GM19324 (cell line): ENCODE data around the gene GLYATL1.
A peak's percentile ranks its signal among the peaks of the same experiment; 100 is the strongest.

Experiments used
- ATAC-seq: cut with Tn5 transposase; IDR thresholded peaks from one replicate; pipeline ENCODE4 v1.9.1; 2021; ENCODE audit warnings: mild to moderate bottlenecking, moderate library complexity; ENCODE audit not compliant: unreplicated experiment, low FRiP score

Gene GLYATL1

DNA sequence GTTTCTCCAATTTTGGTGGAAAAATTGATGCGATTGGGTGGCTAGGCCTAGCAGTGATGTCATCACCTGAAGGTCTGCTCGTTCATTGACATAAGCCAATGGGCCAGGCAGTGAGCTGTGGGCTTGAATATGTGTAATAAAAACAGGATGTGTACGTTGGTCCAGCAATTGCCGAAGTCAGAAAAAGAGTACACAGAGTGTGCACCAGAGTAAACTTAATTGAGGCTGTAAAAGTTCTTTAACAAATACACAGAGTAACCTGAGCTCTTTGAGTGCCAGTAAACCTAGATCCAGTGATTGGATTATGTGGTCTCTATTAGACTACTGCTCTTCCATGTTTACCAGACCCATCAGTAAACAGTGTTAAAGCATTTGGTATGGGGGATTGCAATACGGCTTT, 13.0 kb upstream of the GLYATL1 start:
- ATAC-seq: no peak

DNA sequence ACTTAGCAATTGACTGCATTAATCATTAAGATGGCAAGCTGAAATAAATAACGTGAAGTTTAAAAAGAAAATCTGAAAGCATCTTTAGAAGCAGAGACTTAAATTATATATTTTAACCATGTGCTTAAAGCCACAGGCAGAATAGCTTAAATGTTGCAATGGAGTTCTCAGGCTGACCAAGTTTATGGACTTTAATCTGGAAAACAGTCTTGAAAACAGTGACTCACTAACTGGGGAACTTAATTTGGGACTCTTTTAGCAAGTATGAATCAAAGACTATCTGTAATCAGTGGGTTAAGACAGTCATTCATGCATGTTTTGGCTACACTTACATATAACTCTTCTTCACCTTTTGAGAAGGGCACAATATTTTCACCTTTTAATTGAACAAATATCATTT, 12.6 kb upstream of the GLYATL1 start:
- no peak for ATAC-seq

DNA sequence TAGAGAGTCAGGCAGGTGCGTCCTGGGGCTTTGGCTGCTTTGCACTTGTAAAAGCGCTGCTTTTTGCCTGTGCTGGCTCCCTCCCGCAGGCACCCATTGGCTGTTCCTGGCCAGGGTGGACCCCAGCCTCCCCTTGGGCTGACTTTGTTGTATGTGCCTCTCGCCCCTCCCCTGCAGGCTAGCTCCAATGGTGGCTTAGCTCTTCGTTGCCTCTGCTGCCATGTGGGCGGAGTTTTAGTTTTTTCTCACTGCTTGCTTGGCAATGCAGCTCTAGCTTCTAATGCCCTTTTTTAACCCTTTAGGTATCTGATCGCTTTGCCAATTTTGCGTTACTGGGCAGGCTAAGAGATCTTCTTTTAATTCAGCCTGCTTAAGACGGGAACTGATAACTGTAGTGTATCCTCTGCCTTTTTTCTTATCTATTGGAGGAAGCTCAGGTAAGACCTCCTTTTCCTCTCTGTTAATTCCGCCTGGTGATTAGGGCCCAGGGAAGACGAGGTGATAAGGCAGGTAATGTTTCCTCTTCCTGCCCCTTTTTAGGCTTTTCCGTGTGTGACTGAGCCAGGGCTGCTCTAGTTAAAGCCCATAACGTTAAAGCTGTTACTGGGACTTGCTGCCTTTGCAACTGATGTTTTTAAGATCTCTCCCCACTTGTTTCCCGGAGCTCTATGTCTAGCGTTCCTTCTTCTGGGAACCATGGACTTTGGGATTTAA, 11.7 kb upstream of the GLYATL1 start:
- ATAC-seq: no peak

DNA sequence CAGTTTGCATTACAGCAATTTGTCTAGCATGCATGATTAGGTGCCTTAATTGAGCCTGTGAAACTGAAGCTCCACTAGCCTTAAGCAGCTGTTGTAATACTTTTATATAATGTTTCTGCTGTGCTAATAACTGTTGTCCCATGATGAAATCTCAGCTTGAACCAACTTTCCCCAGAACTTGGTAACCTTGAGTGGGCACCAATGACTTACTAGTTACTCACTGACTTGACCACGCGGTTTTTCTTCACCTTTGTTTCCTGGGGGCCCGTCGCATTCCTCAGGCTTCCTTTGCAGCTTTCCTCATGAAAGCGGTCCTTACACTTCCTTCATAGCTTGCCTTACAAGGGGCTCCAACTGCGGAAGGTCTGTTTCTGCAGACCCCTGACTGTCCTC, 11.2 kb upstream of the GLYATL1 start:
- no peak for ATAC-seq

DNA sequence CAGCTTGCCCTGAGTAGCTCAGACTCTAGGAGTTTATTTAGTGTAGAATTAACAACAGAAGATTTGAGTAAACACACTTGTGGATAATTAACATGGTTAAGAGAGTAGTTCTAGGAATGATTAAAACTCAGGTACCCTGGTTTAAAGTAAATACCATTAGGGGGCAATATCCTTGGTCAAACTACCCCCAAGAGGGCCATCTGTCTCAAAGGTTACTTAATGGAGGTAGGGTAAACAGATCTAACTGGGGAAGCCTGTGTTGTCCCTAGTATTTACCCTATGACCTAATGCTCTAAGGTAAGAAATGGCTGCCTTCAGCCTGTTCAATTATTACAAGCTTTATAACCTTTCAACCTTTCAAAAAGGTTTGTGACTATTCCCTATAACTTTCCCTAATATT, 10.6 kb upstream of the GLYATL1 start:
- no peak for ATAC-seq

DNA sequence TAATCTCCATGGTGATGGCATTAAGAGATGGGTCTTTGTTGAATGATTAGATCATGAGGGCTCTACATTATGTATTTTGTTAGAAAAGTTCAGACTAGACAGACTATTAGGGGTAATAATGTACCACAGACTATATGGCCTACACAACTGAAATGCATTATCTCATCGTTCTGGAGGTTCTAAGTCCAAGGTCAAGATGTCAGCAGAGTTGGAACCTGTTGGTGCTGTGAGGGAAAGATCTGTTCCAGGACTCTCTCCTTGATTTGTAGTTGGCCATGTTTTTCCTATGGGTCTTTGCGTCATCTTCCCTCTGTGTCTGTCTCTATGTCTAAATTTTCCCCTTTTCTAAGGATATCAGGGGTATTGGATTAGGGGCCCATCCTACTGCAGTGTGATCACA, 8.4 kb upstream of the GLYATL1 start:
- no peak for ATAC-seq

DNA sequence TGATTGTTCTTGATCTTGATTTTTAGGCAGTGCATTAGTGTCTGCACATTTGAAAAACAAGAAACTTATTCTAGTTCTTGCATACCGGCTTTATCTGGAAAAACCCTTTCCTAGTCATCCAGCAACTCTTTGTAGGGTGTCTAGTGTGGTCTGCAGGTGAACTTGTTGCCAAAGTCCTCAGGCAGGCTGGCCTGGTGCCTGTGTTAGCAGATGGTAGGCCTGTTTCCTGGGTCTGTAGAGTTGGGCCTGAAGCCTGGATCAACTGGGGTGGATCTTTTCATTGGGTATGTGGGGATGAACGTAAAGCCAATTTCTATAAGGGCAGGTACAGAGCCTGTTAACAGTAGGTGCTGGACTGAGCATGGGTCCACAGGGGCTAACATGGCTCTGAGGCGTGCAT, 5.6 kb upstream of the GLYATL1 start:
- ATAC-seq: no peak

DNA sequence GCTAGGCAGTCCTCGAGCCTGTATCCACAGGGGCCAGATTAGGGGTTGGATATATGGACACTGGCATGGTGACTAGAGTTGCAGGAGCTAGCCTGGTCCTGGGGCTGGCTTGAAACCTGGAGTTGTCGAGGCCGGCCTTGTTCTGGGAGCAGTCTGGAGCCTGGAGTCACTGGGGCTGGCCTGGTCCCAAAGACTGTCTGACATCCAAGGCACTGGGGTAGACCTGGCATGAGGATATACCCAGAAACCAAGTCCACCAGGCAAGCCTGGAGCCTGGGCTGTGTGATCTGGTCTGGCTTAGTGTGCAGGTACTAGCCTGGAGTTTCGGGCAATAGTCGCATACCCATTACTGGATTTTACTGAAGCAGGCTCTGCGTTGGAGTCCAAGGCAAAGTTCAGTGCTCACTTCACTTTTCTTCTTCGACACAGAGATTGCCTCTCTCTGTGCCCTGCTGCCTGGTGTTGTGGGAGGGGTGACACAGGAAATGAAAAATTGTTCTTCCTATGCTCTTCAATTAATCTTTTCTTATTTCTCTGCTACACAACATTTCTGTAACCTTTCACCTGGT, 4.3 kb upstream of the GLYATL1 start:
- no peak for ATAC-seq

DNA sequence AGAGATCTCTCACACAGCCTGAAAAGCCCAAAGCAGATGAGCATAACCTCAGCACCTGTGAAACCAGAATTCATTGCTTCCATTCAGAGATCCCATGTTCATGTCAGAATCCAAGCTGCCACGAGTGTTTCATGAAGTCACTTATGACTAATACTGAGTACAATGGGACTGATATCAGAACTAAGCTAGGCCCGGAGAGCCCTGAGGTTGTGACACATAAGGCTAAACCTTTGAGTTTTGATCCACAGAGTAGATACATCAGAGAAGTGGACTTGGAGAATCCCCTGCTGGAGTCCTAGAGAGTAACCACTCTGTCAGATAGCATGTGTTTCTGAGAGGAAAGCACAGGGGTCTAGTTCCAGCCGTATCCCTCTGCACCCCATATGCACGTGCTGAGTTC, 890 bp upstream of the GLYATL1 start:
- no peak for ATAC-seq

DNA sequence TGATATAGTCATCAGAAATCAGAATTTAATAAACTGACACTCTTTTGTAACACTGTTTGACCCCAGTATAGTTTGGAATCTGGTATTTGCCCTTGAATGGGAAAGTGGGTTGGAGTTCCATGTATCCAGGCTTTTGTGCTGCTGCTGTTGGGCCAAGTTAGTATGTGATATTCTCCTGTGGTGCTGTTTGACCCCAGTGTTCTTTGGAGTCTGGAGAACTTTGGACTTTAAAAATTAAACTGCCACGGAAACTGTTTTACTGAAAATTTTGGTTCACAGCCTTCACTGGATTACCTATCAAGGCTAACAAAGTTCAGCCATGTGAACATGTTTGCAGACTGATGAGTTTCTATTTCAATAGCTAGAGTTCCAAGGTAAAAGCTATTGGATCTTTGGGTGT, 740 bp downstream of the GLYATL1 start:
- no peak for ATAC-seq

DNA sequence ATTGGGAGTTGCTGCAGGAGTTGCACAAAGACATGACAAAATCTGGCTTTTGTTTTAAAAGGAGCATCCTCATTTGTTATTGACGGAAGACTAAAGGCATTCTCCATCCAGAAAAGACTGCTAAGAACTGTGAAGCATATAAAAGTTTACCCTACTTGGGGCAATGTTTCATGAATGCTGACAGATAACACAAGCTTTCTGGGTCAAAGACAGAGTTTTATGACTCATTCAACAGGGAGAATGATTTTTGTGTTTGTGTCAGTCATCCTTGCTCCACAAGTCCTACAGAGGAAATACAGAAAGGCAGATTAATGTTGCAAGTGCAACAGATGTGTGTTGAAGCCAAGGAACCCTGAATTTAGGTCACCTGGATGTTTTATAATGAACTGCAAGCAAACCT, 2.5 kb downstream of the GLYATL1 start:
- ATAC-seq: no peak

DNA sequence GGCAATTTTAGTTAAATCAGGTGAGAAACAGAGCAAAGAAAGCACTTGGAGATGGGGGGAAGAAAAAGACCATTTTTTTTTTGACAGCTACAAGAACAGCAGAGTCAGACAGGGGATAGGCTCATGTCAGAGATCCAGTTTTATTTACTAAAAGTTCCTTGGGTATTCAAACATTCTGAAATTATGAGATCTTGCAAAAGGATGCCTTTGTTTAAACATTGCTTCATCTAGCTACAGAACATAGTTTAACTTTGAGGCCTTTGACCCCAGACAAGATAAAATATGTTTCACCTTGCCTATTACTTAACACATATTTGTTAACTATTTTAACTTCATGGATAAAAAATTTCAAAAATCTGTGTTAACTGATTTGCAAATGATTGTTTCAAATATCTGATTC, 6.4 kb downstream of the GLYATL1 start:
- no peak for ATAC-seq

DNA sequence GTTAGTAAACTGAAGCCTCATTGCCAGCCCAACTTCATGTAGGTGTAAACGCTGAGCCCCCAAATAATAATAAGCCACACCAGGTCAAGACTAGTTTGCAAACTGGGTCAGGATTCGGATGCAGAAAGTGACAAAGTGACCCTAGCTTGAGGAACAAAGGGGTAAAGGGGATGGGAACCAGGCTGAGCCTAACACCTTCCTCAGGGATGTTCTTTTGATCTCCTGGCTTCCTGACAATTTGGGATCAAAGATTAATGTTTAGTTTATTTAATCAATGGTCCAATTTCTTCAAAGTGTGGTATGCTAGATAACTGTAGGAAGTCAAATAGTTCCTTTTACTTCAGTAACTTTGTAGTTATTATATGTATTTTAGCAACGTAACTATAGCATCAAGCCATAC, 9.9 kb downstream of the GLYATL1 start:
- ATAC-seq: no peak

DNA sequence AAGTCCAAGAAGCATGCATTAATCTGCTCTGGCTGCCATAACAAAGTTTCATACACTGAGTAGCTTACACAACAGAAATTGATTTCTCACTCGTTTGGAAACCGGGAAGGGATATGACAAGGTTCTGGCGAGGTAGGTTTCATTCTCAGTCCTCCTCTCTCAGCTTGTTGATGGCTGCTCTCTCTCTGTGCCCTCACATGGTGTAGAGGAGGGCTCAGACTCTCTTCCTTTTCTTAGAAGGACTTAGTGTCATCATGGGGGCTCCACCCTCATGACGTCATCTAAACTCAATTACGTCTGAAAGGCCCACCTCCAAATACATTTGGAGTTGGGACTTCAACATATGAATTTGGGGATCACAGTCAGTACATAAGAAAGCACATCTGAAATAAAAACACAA, 18.6 kb downstream of the GLYATL1 start:
- ATAC-seq: peak; percentile 64

DNA sequence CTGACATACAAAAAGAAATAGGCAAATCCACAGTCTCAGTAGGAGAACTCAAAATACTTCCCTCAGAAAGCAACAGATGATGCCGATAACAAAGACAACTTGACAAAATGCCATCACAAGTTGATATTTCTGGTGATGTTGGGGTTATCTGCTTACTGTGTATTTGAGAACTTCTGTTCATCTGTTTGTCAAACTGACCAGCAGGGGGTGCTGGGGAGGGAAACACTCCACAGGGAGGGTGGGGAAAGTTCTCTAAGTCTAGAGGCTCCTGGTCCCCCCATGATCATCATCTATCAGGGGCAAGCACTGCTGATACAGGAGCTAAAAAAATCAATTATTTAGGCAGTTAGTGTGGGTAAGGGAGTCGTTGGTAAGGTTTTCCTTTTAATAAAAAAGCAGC, 19.2 kb downstream of the GLYATL1 start:
- no peak for ATAC-seq

DNA sequence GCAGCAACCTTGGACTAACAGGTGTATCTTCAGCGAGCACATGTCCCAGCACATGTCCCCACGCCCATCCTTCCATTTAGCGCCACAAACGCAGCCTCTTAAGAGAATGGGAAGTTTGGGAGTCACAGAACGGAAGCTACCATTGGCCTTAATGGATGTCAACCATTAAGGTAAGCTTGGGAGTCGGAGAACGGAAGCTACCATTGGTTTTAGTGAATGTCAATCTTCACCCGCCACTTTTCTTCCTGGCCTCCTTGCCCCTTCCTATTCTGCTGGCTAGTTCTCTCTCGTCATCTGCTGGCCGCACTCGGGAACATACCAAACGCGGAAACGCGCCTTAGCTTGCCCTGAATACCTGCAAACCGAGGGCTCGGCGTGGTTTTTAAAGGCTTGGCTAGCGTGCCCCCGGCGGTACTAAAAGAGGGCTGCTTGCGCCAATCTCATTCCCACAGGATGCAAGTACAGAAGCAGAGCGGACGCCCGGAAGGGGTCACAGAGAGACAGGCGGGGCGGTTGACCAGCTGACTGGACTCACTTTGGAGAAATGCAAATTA, 24.3 kb downstream of the GLYATL1 start:
- no peak for ATAC-seq

DNA sequence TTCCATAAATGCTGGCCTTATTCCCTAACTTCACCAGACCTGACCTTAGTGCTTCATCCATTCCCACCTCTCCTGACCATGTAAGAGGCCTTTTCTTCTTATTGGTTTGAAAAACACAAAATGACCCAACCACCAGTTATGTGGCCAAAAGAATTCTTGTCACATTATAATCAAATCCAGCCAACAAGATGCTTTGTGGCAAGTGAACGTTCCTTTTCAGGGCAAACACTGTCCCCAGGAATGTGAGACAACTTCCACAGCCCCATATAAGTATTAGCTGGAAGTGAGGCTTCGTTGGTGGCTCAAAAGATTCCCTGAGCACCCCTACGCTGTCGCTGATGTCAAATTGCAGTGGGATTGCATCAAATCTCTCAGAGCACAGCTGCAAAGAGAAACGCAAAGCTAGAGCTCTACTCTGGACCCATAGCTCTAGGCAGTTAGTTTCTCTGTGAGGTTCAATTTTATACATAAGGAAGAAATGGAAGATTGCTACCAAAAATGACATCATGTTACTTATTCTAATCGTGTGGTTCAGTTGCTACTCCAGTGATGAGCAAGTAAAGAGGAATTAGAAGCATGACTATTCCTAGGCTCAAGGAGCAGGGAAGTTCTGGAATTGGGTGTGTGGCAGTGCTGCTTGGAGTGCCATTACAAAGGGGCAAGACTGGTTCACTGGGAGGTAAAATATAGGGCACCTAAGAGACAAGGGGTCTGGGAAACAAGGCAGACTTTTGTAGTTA, 26.1 kb downstream of the GLYATL1 start:
- no peak for ATAC-seq

DNA sequence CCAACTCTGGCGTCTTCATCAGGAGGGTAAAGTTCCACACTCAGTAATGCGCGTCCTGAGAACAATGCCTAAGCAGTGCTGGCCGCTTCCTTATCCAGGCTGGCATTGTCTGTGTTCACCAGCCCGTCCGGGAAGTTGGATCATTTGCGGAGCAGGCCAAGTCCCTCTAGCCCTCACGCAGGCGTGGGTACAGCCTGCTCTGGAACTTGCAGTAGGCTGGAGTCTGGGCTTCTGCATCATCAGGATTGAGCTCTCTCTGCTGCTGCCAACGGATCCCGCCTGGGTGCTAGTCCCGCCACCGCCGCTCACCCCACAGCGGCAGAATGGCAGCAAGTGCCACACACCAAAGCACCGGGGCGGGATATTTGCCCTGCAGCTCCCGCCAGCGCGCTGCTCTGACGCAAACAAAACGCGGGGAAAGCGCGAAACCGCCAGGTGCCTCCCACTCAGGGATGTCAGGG, 29.0 kb downstream of the GLYATL1 start:
- no peak for ATAC-seq

DNA sequence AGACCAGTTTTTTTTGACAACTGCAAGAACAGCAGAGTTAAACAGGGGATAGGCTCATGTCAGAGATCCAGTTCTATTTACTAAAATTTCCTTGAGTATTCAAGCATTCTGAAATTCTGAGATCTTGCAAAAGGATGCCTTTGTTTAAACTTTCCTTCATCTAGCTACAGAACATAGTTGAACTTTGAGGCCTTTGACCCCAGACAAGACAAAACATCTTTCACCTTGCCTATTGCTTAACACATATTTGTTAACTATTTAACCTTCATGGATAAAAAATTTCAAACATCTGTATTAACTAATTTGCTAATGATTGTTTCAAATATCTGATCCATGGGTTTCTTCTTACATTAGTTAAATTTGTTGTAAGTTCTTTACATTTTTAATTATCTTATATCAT, 38.2 kb downstream of the GLYATL1 start:
- no peak for ATAC-seq

DNA sequence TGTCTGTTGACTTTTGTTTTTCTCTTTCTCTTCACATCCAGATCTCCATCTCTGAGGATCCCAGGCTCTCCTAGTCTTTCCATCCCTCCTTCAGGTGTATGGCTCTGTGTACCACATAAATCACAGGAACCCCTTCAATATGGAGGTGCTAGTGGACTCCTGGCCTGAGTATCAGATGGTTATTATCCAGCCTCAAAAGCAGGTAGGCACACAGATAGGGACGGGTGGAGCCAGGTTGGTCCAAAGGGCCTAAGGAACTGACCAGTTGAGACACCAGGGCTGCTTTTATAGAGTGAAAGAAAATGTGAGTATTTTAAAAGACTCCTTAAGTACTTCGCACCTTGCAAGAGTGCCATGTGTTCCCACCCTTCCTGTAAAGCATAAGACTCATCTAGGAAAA, 39.9 kb downstream of the GLYATL1 start:
- no peak for ATAC-seq

DNA sequence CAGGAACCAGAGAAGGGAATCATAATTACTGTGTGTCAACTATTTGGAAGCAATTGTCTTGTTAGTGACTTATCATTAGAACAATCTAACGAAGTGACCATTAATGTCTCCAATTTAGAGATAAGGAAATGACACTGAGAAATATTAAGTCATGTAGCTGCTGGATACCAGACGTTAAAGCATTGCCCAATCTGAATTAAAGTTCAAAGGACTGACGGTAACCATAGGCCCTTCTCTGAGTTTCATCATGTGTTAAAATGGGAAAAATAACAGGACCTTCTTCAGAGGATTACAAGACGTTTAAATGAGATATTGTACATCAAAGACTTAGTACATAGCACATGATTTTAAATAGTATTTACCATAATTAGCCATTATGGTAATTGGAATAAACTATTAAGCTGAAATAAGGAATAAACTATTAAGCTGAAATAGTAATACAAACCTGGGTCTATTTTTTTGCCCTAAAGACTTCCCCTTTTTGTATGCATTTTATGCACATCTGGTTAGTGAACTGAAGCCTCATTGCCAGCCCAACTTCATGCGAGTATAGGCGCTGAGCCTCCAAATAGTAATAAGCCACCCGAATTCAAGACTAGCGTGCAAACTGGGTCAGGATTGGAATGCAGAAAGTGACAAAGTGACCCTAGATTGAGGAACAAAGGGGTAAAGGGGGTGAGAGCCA, 41.0 kb downstream of the GLYATL1 start:
- ATAC-seq: no peak
